ENCODE data around the gene TCP11.

Gene TCP11

GRCh38 chr6:35072051-35072697 is 69.0 kb downstream of the TCP11 start:
- DNase-seq (ENCODE audit: low read depth), result no peak
- no peak for TF ChIP-seq CTCF (conservative IDR thresholded peaks at IDR 0.05; ENCODE audit: low read depth, low read length)
- no peak overlapping the region for H3K4me3 ChIP-seq (ENCODE audit: low read depth, low read length)

- DNase-seq (ENCODE audit: low read depth), result no peak
- TF ChIP-seq CTCF (conservative IDR thresholded peaks at IDR 0.05; ENCODE audit: low read depth, low read length), result no peak
- no peak overlapping the region for H3K4me3 ChIP-seq (ENCODE audit: low read depth, low read length)
Observed at GRCh38 chr6:35071347-35071994, 69.7 kb downstream of the TCP11 start.

- no peak for TF ChIP-seq CTCF (conservative IDR thresholded peaks at IDR 0.05; ENCODE audit: low read depth, low read length)
- H3K4me3 ChIP-seq (ENCODE audit: low read depth, low read length), result no peak overlapping the region
- DNase-seq (ENCODE audit: low read depth), result no peak
Observed at GRCh38 chr6:35070111-35070510, 71.0 kb downstream of the TCP11 start.

- no peak overlapping the region for H3K4me3 ChIP-seq (ENCODE audit: low read depth, low read length)
- DNase-seq (ENCODE audit: low read depth), result no peak
- no peak for TF ChIP-seq CTCF (conservative IDR thresholded peaks at IDR 0.05; ENCODE audit: low read depth, low read length)
Observed at GRCh38 chr6:35069262-35069661, 71.9 kb downstream of the TCP11 start.

GRCh38 chr6:35068644-35069043 is 72.5 kb downstream of the TCP11 start:
- TF ChIP-seq CTCF (conservative IDR thresholded peaks at IDR 0.05; ENCODE audit: low read depth, low read length), result no peak
- no peak overlapping the region for H3K4me3 ChIP-seq (ENCODE audit: low read depth, low read length)
- no peak for DNase-seq (ENCODE audit: low read depth)

GRCh38 chr6:35068206-35068605 is 72.9 kb downstream of the TCP11 start:
- DNase-seq (ENCODE audit: low read depth), result no peak
- no peak for TF ChIP-seq CTCF (conservative IDR thresholded peaks at IDR 0.05; ENCODE audit: low read depth, low read length)
- H3K4me3 ChIP-seq (ENCODE audit: low read depth, low read length), result no peak overlapping the region
